Liver (tissue), 9 donors: ENCODE results near the gene PYY. TPM values are rescaled to one million over a fixed set of nuclear protein-coding genes. Genes with fewer than 3 reads are reported as not detected.

Source experiments
- DNase-seq: peaks from one replicate; pipeline ENCODE4 v3.0.0-alpha.2; 2017; ENCODE audit warnings: low spot score
- H3K27ac ChIP-seq, 2 donors: one replicate each; pipeline ENCODE4 v1.7.0; 2013; ENCODE audit warnings: inconsistent platforms in 2 of 2, low read length in 2 of 2, control low read depth in 1 of 2, low read depth in 1 of 2, mild to moderate bottlenecking in 1 of 2
- H3K27me3 ChIP-seq, 4 donors: one replicate each; pipeline versions ENCODE4 v1.6.1 to v1.7.0; 2013; ENCODE audit warnings: low read length in 3 of 4, inconsistent platforms in 1 of 4, mild to moderate bottlenecking in 1 of 4, moderate library complexity in 1 of 4; ENCODE audit not compliant: control insufficient read depth in 4 of 4, insufficient read depth in 4 of 4
- H3K36me3 ChIP-seq, 4 donors: one replicate each; pipeline versions ENCODE4 v1.6.1 to v1.7.0; 2013; ENCODE audit warnings: low read length in 3 of 4, mild to moderate bottlenecking in 3 of 4, low read depth in 1 of 4, moderate library complexity in 1 of 4; ENCODE audit not compliant: control insufficient read depth in 4 of 4, insufficient read depth in 3 of 4
- H3K4me1 ChIP-seq, 4 donors: one replicate each; pipeline versions ENCODE4 v1.6.1 to v1.7.0; 2013; ENCODE audit warnings: low read length in 3 of 4, mild to moderate bottlenecking in 3 of 4, moderate library complexity in 1 of 4; ENCODE audit not compliant: control insufficient read depth in 4 of 4, insufficient read depth in 4 of 4
- H3K4me3 ChIP-seq, 3 donors: one replicate each; pipeline versions ENCODE4 v1.6.1 to v1.7.0; 2013; ENCODE audit warnings: low read length in 3 of 3, control low read depth in 1 of 3, low read depth in 1 of 3, mild to moderate bottlenecking in 1 of 3
- H3K9ac ChIP-seq, 2 donors: one replicate each; pipeline ENCODE4 v1.7.0; 2013; ENCODE audit warnings: low read length in 2 of 2, mild to moderate bottlenecking in 2 of 2, moderate library complexity in 2 of 2, control low read depth in 1 of 2, low read depth in 1 of 2
- H3K9me3 ChIP-seq, 4 donors: one replicate each; pipeline versions ENCODE4 v1.6.1 to v1.7.0; 2013; ENCODE audit warnings: low read length in 3 of 4; ENCODE audit not compliant: control insufficient read depth in 4 of 4
- EGR1 ChIP-seq, 2 donors: IDR thresholded peaks; 2 replicates each; pipeline ENCODE4 v1.6.1; 2016 to 2018; ENCODE audit warnings: antibody characterized with exemption in 2 of 2, low read depth in 2 of 2
- FOXA1 ChIP-seq: IDR thresholded peaks from 2 replicates; pipeline ENCODE4 v1.6.1; 2016; ENCODE audit warnings: antibody characterized with exemption
- FOXA2 ChIP-seq: IDR thresholded peaks from 2 replicates; pipeline ENCODE4 v1.6.1; 2016; ENCODE audit warnings: antibody characterized with exemption
- GABPA ChIP-seq, 2 donors: IDR thresholded peaks in 1 of 2; conservative IDR thresholded peaks in 1 of 2; 2 replicates each; pipeline ENCODE4 v1.6.1; 2016; ENCODE audit warnings: antibody characterized with exemption in 2 of 2, mild to moderate bottlenecking in 1 of 2, moderate library complexity in 1 of 2
- HNF4A ChIP-seq, 2 donors: conservative IDR thresholded peaks; 2 replicates each; pipeline ENCODE4 v1.6.1; 2016; ENCODE audit warnings: antibody characterized with exemption in 2 of 2, mild to moderate bottlenecking in 2 of 2
- HNF4G ChIP-seq: IDR thresholded peaks from 2 replicates; pipeline ENCODE4 v1.6.1; 2016; ENCODE audit warnings: antibody characterized with exemption
- JUND ChIP-seq, 2 donors: IDR thresholded peaks; 2 replicates each; pipeline ENCODE4 v1.6.1; 2016; ENCODE audit warnings: antibody characterized with exemption in 2 of 2
- NR2F2 ChIP-seq: IDR thresholded peaks from 2 replicates; pipeline ENCODE4 v1.6.1; 2016; ENCODE audit warnings: antibody characterized with exemption
- RAD21 ChIP-seq, 2 donors: IDR thresholded peaks; 2 replicates each; pipeline ENCODE4 v1.6.1; 2016; ENCODE audit warnings: antibody characterized with exemption in 2 of 2, mild to moderate bottlenecking in 2 of 2
- RXRA ChIP-seq, 2 donors: IDR thresholded peaks; 2 replicates each; pipeline ENCODE4 v1.6.1; 2017 to 2018; ENCODE audit warnings: antibody characterized with exemption in 2 of 2, mild to moderate bottlenecking in 1 of 2
- SP1 ChIP-seq: IDR thresholded peaks from 2 replicates; pipeline ENCODE4 v1.6.1; 2018; ENCODE audit warnings: antibody characterized with exemption, mild to moderate bottlenecking
- YY1 ChIP-seq: IDR thresholded peaks from 2 replicates; pipeline ENCODE4 v1.6.1; 2016; ENCODE audit warnings: antibody characterized with exemption, mild to moderate bottlenecking
- WGBS: extraction: QIAGEN DNeasy Blood & Tissue Kit; methylation state at CpG from one replicate; pipeline ENCODE4 v1.1.7; 2013; 5-methylcytosine and 5-hydroxymethylcytosine counted together
- polyA plus RNA-seq, 2 donors: library from polyadenylated mRNA; stranded (reverse) in 1 of 2; unstranded in 1 of 2; fragments of 200-250 nt in 1 of 2; fragments of >200 nt in 1 of 2; fragmentation: Nextera tagmentation in 1 of 2; extraction: Ambion mirVana in 1 of 2; gene quantifications; one replicate each; pipeline versions ENCODE4 v1.2.1 to v1.2.3, GENCODE V29; 2013 to 2015
- total RNA-seq, 2 donors: library from RNA; depleted of rRNA; stranded (reverse); fragments of >200 nt; gene quantifications; one replicate each; pipeline ENCODE4 v1.2.3, GENCODE V29; 2014
- TF ChIP-seq, protein P1 (sequence below): IDR thresholded peaks from 2 replicates; pipeline ENCODE4 v1.6.1; 2016; ENCODE audit warnings: antibody characterized with exemption
- TF ChIP-seq, protein P2 (sequence below): IDR thresholded peaks from 2 replicates; pipeline ENCODE4 v1.6.1; 2016; ENCODE audit warnings: antibody characterized with exemption
- TF ChIP-seq, protein P3 (sequence below): fragments of 150-350 bp; IDR thresholded peaks from 2 replicates; pipeline ENCODE4 v1.5.1; 2017; ENCODE audit warnings: improper control_type of control experiment, low read depth, low read length; ENCODE audit not compliant: missing input control
- TF ChIP-seq, protein P4 (sequence below): IDR thresholded peaks from 2 replicates; pipeline ENCODE4 v1.6.1; 2016; ENCODE audit warnings: antibody characterized with exemption
- donor health status: healthy.
- donor health status: healthy.
- donor health status: healthy.
- donor health status: healthy.
- donor health status: healthy.

The PYY gene
- total and polyA plus RNA-seq, 4 donors = 0.05 TPM; not detected in 3

DNA sequence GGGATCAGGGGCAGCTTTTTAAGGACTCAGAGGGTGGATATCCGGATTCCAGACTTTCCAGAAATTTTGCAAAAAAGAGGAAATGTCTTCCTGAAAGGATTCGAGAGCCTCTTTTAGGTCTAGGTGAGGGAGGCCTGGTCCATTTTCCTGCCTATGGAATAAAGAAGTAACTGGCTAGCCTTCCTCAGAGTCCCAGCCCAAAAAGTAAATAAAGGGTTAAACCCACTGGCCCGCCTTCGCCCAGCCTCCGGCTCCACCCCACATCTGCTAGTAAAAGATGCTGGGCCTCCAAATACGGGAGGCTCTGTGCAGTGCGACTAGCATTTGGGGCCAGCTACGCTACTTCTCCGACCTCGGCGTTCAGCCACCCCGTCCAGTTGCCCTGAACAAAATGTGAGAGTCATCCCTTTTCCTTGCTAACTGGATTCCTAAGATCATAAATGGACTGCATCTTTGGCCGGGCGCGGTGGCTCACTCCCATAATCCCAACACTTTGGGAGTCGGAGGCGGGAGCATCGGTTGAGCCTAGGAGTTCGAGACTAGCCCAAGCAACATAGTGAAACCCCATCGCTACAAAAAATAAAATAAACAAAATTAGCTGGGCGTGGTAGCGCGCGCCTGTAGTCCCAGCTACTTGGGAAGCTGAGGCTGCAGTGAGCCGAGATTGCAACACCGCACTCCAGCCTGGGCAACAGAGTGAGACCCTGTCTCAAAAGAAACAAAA, 45.6 kb downstream of the PYY start:
- peaks cover 0 to 20% (median 9%) of the 10 kb centered on the region in 4 donors for H3K27me3 ChIP-seq
- H3K4me3 ChIP-seq = no peak overlapping the region
- H3K9ac ChIP-seq = no peak overlapping the region
- TF ChIP-seq RAD21 (IDR thresholded peaks at IDR 0.05) (no peak), HNF4A (conservative IDR thresholded peaks at IDR 0.05) (no peak), FOXA2 (no peak), RXRA (IDR thresholded peaks at IDR 0.05) (no peak), HNF4G (no peak), EGR1 (IDR thresholded peaks at IDR 0.05; ENCODE audit: low read depth in 2 of 2) (no peak), YY1 (no peak), NR2F2 (no peak)
- TF ChIP-seq, protein P1, sequence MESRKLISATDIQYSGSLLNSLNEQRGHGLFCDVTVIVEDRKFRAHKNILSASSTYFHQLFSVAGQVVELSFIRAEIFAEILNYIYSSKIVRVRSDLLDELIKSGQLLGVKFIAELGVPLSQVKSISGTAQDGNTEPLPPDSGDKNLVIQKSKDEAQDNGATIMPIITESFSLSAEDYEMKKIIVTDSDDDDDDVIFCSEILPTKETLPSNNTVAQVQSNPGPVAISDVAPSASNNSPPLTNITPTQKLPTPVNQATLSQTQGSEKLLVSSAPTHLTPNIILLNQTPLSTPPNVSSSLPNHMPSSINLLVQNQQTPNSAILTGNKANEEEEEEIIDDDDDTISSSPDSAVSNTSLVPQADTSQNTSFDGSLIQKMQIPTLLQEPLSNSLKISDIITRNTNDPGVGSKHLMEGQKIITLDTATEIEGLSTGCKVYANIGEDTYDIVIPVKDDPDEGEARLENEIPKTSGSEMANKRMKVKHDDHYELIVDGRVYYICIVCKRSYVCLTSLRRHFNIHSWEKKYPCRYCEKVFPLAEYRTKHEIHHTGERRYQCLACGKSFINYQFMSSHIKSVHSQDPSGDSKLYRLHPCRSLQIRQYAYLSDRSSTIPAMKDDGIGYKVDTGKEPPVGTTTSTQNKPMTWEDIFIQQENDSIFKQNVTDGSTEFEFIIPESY = no peak
- TF ChIP-seq, protein P2, sequence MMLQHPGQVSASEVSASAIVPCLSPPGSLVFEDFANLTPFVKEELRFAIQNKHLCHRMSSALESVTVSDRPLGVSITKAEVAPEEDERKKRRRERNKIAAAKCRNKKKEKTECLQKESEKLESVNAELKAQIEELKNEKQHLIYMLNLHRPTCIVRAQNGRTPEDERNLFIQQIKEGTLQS = no peak
- no peaks in the 10 kb centered on the region for H3K36me3 ChIP-seq
- whole genome bisulfite sequencing = 26% methylated on average over 26 of the region's 26 CpGs
- no peak overlapping the region for H3K27ac ChIP-seq
- DNase-seq = no peak
- no peaks in the 10 kb centered on the region for H3K9me3 ChIP-seq
- H3K4me1 ChIP-seq = peaks cover 0 to 13% (median 10%) of the 10 kb centered on the region in 4 donors

DNA sequence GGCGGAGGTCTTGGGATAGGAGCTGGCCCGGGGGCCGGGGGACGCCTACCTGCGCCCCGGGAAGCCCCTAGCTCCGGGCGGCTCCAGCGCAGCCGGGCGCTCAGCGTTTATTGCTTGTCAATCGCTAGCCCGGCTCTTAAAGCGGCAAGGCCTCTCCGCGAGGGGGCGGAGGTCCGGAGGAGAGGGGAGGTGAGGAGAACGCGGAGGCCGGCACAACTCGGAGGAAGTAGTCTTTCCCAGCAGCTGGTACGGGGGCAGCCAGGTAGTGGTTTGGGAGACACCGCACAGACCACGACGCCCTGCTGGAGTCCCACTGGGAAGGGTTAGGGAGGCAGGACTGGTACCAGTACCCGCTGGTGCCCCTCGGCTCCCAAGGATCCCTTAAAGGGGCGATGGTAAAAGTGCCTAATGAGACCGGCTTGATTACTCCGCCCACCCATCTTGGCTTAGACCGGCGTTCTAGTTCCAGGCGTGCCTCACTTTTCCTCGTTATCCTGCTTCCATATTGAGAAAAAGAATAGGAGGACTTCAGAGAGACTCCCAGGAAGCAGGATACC, 46.2 kb downstream of the PYY start, which contains the start of gene MPP2:
Gene MPP2, minus strand, starts transcription at position 112 of the 557 bp plus-strand sequence. CDS start 3,076 bp downstream, outside the sequence.
- WGBS = 7% methylated on average over 36 of the region's 36 CpGs
- TF ChIP-seq HNF4G = no peak
- TF ChIP-seq JUND (IDR thresholded peaks at IDR 0.05) = no peak
- TF ChIP-seq GABPA (IDR thresholded peaks at IDR 0.05 in 1 of 2, conservative IDR thresholded peaks at IDR 0.05 in 1 of 2) = no peak
- TF ChIP-seq, protein P3, sequence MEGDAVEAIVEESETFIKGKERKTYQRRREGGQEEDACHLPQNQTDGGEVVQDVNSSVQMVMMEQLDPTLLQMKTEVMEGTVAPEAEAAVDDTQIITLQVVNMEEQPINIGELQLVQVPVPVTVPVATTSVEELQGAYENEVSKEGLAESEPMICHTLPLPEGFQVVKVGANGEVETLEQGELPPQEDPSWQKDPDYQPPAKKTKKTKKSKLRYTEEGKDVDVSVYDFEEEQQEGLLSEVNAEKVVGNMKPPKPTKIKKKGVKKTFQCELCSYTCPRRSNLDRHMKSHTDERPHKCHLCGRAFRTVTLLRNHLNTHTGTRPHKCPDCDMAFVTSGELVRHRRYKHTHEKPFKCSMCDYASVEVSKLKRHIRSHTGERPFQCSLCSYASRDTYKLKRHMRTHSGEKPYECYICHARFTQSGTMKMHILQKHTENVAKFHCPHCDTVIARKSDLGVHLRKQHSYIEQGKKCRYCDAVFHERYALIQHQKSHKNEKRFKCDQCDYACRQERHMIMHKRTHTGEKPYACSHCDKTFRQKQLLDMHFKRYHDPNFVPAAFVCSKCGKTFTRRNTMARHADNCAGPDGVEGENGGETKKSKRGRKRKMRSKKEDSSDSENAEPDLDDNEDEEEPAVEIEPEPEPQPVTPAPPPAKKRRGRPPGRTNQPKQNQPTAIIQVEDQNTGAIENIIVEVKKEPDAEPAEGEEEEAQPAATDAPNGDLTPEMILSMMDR = no peak
- TF ChIP-seq NR2F2 = no peak
- TF ChIP-seq EGR1 (IDR thresholded peaks at IDR 0.05; ENCODE audit: low read depth in 2 of 2) = no peak
- TF ChIP-seq, protein P2 = no peak
- TF ChIP-seq HNF4A (conservative IDR thresholded peaks at IDR 0.05) = no peak
- TF ChIP-seq, protein P4, sequence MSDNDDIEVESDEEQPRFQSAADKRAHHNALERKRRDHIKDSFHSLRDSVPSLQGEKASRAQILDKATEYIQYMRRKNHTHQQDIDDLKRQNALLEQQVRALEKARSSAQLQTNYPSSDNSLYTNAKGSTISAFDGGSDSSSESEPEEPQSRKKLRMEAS = no peak
- no peak for TF ChIP-seq RAD21 (IDR thresholded peaks at IDR 0.05)
- no peak for TF ChIP-seq FOXA1
- TF ChIP-seq, protein P1 = no peak
- no peak for TF ChIP-seq SP1
- TF ChIP-seq RXRA (IDR thresholded peaks at IDR 0.05) = no peak
- TF ChIP-seq YY1 = no peak
- TF ChIP-seq FOXA2 = no peak
- Histone ChIP-seq H3K9ac (no peak within 1 kb of the TSS), H3K4me3 (peak within 1 kb of the TSS in 1 of 3 donors; percentile 32), H3K27ac (no peak within 1 kb of the TSS), H3K36me3 (no peaks in the 10 kb centered on the region), H3K27me3 (peaks cover 0 to 20% (median 9%) of the 10 kb centered on the region in 4 donors), H3K9me3 (no peaks in the 10 kb centered on the region), H3K4me1 (peaks cover 0 to 13% (median 10%) of the 10 kb centered on the region in 4 donors)
- no peak for DNase-seq
